ENCODE measurements around the gene SLC45A2.
A peak's percentile ranks its signal among the peaks of the same experiment; 100 is the strongest.
"Not testable (repeated sequence)": the region's sequence is repeated elsewhere in the genome, so short reads cannot be mapped to it uniquely, and the experiment has no call there.

The SLC45A2 gene, protein sequence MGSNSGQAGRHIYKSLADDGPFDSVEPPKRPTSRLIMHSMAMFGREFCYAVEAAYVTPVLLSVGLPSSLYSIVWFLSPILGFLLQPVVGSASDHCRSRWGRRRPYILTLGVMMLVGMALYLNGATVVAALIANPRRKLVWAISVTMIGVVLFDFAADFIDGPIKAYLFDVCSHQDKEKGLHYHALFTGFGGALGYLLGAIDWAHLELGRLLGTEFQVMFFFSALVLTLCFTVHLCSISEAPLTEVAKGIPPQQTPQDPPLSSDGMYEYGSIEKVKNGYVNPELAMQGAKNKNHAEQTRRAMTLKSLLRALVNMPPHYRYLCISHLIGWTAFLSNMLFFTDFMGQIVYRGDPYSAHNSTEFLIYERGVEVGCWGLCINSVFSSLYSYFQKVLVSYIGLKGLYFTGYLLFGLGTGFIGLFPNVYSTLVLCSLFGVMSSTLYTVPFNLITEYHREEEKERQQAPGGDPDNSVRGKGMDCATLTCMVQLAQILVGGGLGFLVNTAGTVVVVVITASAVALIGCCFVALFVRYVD

DNA sequence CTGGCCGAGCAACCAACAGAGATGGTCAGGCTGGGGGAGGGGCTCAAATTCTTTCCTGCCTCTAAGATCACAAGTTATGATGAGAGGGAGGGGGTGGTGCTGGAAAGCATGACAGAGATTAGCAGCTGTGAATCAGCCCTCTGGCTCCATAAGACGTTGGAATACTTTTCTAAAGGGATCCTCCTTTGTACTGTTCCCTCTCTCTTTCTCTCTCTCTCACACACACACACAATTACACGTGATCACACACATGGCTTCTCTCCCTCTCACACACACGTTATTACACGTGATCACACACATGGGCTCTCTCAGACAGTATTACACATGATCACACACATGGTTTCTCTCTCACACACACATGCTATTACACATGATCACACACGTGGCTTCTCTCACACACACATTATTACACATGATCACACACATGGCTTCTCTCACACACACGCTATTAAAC, at the start of gene SLC45A2:
TSS of gene SLC45A2 (minus strand) at position 23 of the 454 bp plus-strand sequence. CDS start 110 bp downstream, outside the sequence.
- DNase-seq: no peak

DNA sequence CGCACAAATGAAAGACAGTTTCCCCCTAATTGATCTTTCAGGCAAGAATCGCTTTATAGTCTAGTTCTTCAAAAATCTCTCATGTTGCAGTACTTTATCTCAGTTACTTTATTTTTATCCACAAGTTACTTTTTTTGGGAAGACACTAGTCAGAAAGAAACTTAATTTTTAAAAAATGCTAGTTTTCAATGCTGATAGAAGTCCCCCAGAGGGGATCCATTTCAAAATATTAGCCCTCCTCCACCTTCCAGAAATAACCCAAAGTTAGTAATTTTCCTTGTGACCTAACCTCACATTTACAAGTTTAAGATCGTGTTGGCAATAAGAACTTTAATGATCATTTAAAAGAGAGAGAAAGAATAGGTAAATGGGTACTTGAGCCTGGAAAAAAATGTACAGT, 47.5 kb upstream of the SLC45A2 start:
- no peak for DNase-seq

DNA sequence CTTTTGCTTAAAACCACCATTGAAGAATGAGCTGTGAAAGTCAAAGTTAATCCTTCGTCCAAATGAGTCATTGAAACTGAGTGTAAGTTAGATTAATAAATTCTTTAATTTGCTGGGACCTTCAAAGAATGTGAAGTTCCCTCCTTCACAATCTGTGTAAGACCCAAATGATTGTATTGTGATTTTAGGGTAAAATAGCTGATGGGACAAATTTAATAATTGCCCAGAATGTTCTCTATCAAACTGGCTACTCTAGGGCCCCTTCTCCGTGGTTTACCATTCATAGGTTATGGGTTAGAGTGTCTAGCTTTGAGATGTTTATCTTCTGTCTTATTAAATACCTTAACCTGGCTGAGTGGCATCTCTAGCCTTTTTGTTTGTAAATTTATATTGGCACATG, 46.6 kb upstream of the SLC45A2 start:
- no peak for DNase-seq

DNA sequence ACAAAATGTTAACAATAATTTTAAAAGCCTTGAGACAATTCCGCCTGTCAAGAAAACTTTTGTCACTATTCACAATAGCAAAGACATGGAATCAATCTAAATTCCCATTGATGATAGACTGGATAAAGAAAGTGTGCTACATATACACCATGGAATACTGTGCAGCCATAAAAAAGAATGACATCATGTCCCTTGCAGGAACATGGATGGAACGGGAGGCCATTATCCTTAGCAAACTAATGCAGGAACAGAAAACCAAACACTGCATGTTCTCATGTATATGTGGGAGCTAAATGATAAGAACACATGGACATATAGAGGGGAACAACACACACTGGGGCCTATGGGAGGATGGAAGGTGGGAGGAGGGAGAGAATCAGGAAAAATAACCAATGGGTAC, 46.1 kb upstream of the SLC45A2 start:
- DNase-seq: not testable (repeated sequence)

DNA sequence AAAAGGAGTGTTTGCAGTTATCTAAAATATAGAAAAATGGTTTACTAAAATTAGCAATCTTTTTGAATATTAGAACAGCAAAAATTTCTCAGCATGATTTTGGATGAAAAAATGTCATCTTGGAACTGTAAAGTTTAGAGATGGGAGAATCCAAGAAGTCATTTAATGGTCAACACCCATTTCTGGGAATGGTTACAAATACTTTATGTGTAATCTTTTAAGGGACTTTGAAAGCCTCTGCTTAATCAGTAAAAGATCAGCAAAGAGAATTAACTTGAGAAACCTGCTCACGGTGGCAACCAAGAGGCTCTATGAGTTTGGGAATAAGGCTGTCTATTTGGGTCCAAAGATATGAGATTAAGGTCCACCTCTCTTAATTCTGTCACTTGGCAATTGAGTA, 45.6 kb upstream of the SLC45A2 start:
- DNase-seq: no peak

DNA sequence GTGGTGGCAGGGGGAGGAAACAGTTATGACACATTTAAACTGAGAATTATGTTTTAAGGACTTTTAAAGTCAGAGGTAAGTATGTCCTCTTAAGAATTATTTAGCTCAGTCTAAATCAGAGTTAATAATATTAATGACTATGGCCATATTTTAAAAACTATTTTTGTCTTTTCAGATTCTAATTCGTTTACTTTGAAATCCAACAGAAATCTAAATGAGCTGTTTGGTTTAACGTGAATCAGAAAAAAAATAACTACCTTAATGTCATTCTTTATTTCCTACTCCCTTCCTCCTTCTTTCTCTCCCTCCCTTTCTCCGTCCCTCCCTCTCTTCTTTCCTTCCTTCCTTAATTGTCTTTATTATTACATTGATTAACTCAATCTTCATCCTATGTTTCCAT, 43.9 kb upstream of the SLC45A2 start:
- no peak for DNase-seq

DNA sequence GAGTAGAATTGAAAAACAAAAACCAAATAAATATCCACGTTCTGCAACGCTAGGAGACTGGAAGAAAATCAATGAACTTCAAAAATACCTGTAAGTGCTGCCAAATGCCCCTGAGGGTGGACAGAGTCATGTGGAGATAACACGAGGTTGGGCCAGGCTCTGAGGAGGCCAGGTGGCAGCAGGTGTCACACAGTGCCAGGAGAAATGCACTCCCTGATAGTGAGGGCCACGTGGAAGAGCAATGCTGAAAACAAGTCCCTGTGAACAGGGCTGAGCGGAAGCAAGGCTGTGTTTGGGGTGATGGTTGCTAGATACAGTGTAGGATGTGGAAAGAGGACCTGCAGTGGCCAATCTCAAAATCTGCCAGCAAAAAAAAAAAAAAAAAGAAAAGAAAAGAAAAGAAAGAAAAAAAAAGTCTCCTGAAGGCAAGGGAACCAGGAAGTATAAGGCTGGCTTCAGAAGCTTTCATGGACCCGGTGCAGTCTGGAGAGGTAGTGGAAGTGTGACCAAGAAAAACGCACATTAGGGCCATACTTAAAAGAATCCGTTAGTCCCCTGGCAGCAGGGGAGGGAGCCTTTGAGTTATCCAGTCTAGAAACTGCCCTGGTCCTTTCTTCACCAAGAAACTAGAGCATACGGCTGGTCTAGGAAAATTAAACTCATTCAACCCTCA, 41.7 kb upstream of the SLC45A2 start:
- no peak for DNase-seq

DNA sequence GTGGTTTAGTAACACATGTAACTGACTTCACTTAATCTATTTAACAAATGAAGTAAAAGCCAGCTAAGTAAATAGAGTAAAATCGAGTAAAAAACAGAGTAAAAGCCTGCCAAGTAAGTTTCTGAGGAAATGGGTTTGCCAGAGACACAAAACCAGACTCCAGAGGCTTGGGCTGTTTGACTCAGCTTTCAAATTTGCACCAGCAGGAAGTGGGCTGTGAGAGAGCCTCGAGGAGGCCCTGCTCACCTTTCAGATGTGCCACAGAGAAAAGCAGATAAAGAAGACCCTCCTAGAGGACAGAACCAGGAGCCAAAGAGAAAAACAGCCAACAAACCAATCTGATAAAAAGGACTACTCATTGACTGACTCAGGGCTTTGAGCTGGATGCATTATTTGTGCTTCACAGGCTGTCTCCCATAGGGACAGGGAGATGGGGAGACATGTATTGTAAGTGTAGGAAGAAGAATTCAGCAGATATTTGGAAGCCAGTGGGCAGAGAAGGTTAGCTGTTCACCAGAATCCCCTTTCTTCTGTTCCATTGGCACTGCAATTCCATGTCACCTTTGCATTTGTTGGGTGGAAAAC, 37.7 kb upstream of the SLC45A2 start:
- no peak for DNase-seq

DNA sequence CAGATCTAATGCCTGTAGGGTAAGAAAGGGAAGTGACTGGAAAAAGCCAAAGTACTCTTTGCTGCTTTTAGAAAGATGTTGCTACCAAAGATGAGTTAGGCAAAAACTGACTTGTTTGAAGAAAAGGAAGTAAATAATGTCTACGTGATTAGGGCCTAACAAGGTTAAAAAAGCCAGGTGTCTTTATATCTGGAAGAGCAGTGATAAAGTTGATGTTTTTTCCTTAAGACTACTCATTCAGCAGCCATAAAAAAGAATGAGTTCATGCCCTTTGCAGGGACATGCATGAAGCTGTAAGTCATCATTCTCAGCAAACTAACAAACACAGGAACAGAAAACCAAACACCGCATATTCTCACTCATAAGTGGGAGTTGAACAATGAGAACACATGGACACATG, 36.8 kb upstream of the SLC45A2 start:
- DNase-seq: no peak

DNA sequence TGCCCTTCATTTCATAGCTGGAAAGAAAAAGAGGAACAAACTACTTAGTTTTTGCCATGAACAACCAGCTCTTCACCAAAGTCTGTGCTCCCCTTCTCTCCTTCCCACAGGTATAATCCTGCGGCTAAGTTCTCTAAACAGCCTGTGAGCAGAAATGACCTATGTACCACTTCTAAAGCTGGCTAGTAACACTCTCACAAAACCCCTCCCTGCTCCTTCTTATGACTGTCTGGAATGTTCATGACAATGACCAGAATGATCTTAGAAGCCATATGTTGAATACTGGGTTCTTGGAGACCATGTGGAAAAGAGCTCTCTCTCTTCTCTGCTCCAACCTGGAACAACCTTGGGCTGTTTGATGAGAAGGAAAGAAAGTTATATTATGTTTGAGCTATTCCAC, 36.2 kb upstream of the SLC45A2 start:
- DNase-seq: no peak

DNA sequence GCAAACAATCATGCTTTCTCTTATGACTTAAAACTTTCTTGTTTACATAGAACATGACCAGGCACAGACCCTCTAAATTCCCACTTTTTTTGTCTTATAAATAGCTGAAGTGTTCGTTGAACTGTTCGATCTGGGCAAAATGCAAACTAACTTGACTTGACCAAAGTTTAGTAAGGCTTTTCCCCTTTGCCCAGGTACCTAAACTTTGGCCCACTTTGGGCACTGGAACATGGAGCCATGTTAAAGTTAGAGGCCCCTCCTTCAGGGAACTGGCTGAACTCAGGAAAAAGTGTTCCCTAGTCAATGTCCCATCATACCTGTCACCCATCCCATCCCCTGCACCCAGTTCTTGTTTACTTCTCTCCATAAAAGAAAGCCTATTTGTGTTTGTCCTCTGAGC, 32.8 kb upstream of the SLC45A2 start:
- DNase-seq: no peak

DNA sequence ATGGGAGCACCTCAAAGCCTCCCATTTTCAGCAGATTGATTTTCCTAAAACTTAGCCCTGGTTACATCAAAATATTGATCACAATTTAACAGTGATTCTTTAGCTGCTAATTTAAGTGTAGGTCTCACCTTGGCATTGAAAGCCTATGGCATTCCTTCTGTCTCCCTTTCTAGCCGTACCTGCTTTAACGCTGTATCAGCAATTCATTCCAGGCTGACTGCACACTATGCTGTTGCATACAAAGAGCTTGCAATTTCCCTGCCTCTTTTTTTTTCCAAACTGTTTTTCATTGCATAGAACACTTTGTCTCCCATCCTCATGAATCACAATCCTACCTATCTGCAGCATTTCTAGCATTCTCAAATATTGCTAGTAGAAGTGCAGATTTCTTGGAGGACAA, 32.3 kb upstream of the SLC45A2 start:
- no peak for DNase-seq

DNA sequence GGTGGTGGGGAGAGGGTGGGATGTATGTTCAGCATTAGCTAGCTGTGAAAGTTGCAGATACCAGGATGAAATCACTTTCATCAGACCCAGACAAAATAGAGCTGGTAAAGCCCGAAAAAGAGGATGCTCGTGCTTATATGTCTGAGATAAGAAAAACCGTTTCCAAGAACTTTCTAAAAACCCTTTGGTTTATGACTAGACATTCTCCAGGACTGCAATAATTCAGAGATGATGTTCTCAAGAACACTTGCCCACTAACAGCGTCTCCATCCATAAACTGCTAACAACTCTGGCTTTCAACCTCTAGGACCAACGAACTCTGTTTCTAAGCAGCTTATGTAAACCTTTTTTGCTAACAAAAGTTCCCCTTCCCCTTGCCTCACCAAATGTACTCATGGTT, 31.7 kb upstream of the SLC45A2 start:
- no peak for DNase-seq

DNA sequence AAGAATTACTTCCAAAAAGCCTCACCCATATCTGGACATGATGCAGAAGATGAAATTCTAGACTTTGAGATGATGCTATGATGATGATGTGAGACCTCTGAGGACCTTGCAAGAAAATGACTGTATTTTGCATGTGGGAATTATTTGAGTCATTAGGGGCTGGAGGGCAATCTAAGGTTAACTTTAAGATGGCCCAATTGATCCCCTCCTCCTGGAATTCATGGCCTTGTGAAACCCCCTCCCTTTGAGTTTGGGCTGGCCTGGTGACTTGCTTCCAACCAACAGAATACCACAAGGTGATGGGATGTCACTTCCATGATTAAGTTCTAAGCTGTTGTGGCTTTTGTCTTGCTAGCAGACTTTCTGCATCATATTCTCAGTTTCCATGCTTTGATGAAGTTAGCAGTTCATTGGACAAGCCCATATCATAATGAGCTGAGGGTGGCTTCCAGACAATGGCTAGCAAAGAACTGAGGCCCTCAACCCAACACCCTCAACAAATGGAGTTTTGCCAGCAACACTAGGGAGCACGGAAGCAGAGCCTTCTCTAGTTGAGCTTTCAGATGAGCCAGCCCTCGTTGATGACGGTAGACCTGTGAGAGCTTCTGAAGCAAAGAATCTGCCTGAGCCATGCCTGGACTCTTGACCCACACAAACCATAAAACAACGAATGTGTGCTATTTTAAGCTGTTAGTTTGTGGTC, 30.8 kb upstream of the SLC45A2 start:
- no peak for DNase-seq

DNA sequence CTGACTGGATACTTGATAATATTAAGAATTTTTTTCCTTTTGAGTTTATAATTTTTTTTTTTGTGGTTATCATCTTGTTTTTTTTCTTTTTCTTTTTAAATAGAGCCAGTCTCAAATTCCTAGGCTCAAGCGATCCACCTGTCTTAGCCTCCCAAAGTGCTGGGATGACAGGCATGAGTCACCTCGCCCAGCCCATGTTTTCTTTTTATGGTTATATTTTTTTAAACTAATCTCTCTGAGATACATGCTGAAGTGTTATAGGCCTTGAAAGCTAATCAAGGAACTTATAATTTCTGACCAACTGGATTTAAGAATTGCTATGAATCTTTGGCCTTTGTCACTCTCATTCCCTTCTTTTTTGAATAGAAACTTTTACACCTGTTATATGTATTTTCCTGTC, 30.1 kb upstream of the SLC45A2 start:
- DNase-seq: no peak

DNA sequence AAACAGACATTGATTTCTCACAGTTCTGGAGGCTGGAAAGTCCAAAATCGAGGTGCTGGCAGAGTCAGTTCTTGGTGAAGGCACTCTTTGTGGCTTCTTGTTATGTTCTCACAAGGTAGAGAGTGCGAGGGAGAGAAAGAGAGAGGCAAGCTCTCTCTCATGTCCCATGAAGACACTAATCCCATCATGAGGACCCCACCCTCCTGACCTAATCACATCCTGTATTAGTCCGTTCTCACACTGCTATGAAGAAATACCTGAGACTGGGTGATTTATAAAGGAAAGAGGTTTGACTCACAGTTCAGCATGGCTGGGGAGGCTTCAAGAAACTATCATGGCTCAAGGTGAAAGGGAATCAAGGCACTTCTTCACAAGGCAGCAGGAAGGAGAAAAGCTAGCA, 29.1 kb upstream of the SLC45A2 start:
- no peak for DNase-seq

DNA sequence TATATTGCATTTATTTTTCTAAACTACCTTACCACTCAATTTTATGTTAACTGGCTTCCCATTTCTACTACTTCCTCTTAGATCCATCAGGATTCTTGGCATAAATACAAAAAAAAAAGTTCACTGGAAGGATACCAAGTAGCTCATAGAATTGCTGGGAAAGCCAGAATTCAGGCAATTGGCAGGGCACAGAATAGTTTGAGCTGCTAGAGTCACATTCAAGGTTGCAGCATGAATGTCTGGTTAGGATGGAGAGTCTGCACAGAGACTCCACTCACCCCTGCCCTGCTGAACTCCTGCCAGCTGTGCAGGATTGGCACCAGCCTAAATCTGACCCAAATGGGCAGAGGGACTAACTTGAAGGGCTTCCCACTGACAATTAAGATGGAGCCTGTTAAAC, 28.3 kb upstream of the SLC45A2 start:
- DNase-seq: no peak

DNA sequence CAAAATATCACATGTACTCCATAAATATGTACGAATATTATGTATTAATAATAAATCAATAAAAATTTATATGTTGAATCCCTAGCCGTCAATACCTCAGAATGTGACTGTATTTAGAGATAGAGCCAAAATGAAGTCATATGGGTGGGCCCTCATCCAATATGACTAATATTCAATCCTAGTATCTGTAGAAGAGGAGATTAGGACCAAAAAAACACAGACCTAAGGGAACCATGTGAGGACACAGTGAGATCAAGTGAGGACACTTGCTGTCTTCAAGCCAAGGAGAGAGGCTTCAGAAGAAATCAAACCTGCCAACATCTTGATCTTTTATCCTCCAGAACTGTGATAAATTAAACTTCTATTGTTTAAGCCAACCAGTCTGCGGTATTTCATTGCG, 27.0 kb upstream of the SLC45A2 start:
- DNase-seq: no peak

DNA sequence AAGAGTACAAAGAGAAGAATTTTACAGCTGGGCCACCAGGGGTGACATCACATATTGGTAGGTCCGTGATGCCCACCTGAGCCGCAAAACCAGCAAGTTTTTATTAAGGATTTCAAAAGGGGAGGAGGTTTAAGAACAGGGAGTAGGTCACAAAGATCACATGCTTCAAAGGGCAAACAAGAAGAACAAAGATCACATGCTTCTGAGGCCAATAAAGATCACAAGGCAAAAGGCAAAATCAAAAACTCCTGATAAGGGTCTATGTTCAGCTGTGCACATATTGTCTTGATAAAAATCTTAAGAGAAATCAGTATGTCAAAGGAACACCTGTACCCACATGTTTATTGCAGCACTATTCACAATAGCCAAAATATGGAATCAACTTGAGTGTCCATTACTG, 25.7 kb upstream of the SLC45A2 start:
- DNase-seq: not testable (repeated sequence)

DNA sequence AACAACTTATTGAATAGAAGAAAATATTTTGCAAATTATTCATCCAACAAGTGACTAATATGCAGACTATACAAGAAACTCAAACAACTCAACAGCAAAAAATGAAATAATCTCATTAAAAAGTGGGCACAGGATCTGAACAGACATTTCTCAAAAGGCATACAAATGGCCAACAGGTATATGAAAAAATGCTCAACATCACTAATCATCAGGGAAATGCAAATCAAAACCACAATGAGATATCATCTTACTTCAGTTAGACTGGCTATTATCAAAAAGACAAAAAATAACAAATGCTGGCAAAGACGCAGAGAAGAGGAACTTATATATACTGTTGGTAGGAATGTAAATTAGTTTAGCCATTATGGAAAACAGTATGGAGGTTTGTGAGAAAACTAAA, 25.1 kb upstream of the SLC45A2 start:
- no peak for DNase-seq

DNA sequence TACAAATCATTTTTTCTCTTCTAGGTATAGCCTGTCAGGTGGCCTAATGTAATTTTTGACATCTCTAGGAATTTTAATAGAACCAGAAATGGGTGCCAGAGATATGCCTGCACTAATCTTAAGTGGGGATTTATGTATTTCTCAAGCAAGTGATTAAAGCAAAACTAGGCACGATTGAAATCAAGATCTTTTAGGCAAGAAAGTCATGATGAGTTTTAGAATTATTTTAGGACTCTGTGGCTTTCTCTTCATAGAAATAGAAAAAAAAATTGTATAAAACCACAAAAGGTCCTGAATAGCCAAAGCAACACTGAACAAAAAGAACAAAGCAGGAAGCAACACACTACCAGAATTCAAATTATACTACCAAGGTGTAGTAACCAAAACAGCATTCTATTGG, 24.3 kb upstream of the SLC45A2 start:
- peak in 1 of 2 donors; percentile 15 for DNase-seq

DNA sequence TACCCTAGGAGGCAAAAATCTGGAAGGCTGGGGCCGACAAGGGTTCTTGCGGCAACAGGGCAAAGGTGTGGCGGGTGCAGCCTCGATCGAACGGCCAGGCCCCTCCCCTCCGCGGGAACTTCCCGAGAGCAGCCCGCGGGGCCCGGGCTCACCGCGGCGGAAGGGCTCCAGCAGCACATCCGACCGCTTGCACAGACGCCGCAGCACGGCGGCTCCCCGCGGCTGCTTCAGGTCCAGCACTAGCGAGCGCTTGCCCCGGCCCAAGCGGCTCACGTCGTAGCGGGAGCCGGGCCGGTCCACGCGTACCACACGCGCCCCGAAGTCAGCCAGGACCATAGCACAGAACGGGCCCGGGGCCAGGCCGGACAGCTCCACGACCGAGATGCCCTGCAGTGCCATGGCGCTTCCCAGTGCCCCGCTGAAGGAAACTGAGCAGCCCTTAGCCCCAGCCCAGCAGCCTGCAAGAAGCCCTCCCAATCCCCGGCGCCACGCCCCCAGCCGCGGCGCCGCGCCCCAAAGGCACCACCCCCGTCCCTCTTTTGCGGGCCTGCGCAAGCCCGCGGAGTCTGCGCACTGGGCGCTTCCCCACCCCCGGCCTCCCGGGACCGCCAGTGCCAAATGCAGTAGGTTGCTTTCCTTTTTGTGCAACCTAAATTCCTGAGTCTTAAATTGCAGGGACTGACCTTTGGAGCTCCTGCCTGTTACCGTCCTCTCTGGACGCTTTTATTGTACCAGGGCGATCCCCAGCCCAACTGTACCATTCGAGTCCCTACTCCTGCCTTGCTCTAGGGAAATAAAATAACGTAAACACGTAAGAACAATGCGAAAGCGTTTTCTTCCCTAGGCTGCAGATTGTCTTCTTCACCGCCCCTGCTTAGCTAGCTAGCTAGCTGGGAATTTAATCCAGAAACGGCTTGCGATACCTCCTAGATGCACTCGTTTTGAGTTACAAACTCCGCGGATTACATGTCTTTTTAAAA, 23.4 kb upstream of the SLC45A2 start, which contains the start of gene AMACR:
TSS of gene AMACR (minus strand) at position 430 of the 980 bp plus-strand sequence. CDS start at position 399, 31 bp downstream.
- DNase-seq: peak; percentile 61 to 87

Data from bone marrow (tissue), 2 donors.